HepG2 (cell line): ENCODE measurements around the gene SEBOX.

ENCODE experiments used
- HNRNPK ChIP-seq: fragments of 200-400 bp; formaldehyde crosslinking; IDR thresholded peaks from 2 replicates; pipeline ENCODE4 v1.6.1; 2018; ENCODE audit warnings: low read length, low read depth, moderate library complexity, mild to moderate bottlenecking; ENCODE audit not compliant: poor library complexity, severe bottlenecking
- ZBTB1 ChIP-seq: sonication (generic); formaldehyde crosslinking; IDR thresholded peaks from 2 replicates; pipeline ENCODE4 v1.4.0; 2020; ENCODE audit warnings: missing genetic modification reagents, borderline replicate concordance
- ZNF138 ChIP-seq: sonication (generic); formaldehyde crosslinking; IDR thresholded peaks from 2 replicates; pipeline ENCODE4 v1.5.0; 2020; ENCODE audit warnings: mild to moderate bottlenecking, low read depth, missing genetic modification reagents
- ZNF33B ChIP-seq: sonication (generic); formaldehyde crosslinking; IDR thresholded peaks from 2 replicates; pipeline ENCODE4 v1.5.1; 2020; ENCODE audit warnings: mild to moderate bottlenecking, missing genetic modification reagents
- TF ChIP-seq, protein P1 (sequence below): sonication (generic); formaldehyde crosslinking; IDR thresholded peaks from 2 replicates; pipeline ENCODE4 v1.4.0; 2020; ENCODE audit warnings: missing genetic modification reagents
- TF ChIP-seq, protein P2 (sequence below): sonication (generic); formaldehyde crosslinking; IDR thresholded peaks from 2 replicates; pipeline ENCODE4 v1.4.0; 2020; ENCODE audit warnings: missing genetic modification reagents
- TF ChIP-seq, protein P3 (sequence below): sonication (generic); formaldehyde crosslinking; IDR thresholded peaks from 2 replicates; pipeline ENCODE4 v1.5.0; 2020; ENCODE audit warnings: mild to moderate bottlenecking, missing genetic modification reagents, moderate library complexity

DNA sequence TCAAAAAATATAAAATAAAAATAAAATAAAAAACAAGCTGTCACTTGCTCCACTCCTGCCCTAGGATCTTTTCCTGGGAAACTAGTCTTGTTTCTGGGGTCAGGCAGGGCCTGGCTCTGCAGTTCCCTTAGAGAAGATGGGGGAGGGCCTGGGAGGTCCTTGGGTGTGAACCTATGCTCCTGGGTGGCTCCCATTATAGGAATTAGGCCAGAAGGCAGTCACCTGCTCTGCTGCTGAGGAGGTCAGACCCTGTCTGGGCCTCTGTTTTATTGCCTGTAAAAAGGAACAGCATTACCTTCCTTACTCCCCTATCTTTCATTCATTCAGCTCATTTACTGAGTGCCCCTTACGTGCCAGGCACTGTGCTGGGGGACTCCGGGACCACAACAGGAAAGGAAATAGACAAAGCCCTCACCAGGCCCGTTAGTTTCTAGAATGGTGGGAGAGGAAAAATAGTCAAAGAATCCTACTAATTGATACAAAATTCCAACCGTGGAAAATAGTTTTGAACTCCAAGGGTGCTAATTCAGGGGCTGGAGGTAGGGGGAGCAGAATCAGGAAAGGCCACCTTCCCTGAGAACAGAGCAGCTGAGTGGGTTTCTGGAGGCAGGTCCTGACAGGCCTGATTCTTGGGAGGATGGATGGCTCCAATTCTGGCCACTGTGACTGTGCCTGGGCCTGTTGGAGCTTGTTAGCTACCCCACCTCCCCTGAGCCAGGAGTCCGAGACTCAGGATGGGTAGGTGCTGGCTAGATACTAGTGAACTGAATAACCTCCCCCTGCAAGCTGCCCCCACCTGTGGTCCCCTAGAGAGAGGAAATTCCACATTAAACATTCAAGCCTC lies 42.4 kb upstream of the SEBOX start:
- TF ChIP-seq, protein P1, sequence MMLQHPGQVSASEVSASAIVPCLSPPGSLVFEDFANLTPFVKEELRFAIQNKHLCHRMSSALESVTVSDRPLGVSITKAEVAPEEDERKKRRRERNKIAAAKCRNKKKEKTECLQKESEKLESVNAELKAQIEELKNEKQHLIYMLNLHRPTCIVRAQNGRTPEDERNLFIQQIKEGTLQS: no peak
- TF ChIP-seq ZNF33B (CRISPR knock-in tag) (no peak), ZBTB1 (CRISPR knock-in tag) (no peak), ZNF138 (CRISPR knock-in tag) (no peak), HNRNPK (no peak)
- TF ChIP-seq, protein P2, sequence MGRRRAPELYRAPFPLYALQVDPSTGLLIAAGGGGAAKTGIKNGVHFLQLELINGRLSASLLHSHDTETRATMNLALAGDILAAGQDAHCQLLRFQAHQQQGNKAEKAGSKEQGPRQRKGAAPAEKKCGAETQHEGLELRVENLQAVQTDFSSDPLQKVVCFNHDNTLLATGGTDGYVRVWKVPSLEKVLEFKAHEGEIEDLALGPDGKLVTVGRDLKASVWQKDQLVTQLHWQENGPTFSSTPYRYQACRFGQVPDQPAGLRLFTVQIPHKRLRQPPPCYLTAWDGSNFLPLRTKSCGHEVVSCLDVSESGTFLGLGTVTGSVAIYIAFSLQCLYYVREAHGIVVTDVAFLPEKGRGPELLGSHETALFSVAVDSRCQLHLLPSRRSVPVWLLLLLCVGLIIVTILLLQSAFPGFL (CRISPR knock-in tag): no peak
- TF ChIP-seq, protein P3, sequence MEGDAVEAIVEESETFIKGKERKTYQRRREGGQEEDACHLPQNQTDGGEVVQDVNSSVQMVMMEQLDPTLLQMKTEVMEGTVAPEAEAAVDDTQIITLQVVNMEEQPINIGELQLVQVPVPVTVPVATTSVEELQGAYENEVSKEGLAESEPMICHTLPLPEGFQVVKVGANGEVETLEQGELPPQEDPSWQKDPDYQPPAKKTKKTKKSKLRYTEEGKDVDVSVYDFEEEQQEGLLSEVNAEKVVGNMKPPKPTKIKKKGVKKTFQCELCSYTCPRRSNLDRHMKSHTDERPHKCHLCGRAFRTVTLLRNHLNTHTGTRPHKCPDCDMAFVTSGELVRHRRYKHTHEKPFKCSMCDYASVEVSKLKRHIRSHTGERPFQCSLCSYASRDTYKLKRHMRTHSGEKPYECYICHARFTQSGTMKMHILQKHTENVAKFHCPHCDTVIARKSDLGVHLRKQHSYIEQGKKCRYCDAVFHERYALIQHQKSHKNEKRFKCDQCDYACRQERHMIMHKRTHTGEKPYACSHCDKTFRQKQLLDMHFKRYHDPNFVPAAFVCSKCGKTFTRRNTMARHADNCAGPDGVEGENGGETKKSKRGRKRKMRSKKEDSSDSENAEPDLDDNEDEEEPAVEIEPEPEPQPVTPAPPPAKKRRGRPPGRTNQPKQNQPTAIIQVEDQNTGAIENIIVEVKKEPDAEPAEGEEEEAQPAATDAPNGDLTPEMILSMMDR (CRISPR knock-in tag): no peak
